Ishikawa (cell line): ENCODE data around the gene DNMT3B.

ENCODE experiments used
- CEBPB ChIP-seq: IDR thresholded peaks from 2 replicates; pipeline ENCODE4 v1.6.1; 2012
- CREB1 ChIP-seq: IDR thresholded peaks from 2 replicates; pipeline ENCODE4 v1.6.1; 2012; ENCODE audit warnings: low read depth
- EGR1 ChIP-seq: IDR thresholded peaks from 2 replicates; pipeline ENCODE4 v1.6.1; 2012
- EP300 ChIP-seq: IDR thresholded peaks from 2 replicates; pipeline ENCODE4 v1.6.1; 2012; ENCODE audit warnings: borderline replicate concordance
- FOXM1 ChIP-seq: IDR thresholded peaks from 2 replicates; pipeline ENCODE4 v1.6.1; 2012; ENCODE audit warnings: low read depth, borderline replicate concordance
- MAX ChIP-seq: IDR thresholded peaks from 2 replicates; pipeline ENCODE4 v1.6.1; 2012
- NFIC ChIP-seq: IDR thresholded peaks from 2 replicates; pipeline ENCODE4 v1.6.1; 2012
- RAD21 ChIP-seq: IDR thresholded peaks from 2 replicates; pipeline ENCODE4 v1.6.1; 2012; ENCODE audit warnings: low read depth
- TAF1 ChIP-seq: IDR thresholded peaks from 2 replicates; pipeline ENCODE4 v1.6.1; 2012; ENCODE audit warnings: low read depth, mild to moderate bottlenecking
- TCF12 ChIP-seq: IDR thresholded peaks from 2 replicates; pipeline ENCODE4 v1.6.1; 2012; ENCODE audit warnings: low read depth
- TEAD4 ChIP-seq: IDR thresholded peaks from 2 replicates; pipeline ENCODE4 v1.6.1; 2012
- YY1 ChIP-seq: IDR thresholded peaks from 2 replicates; pipeline ENCODE4 v1.6.1; 2012; ENCODE audit warnings: low read depth
- ZBTB7A ChIP-seq: IDR thresholded peaks from 2 replicates; pipeline ENCODE4 v1.6.1; 2012; ENCODE audit warnings: low read depth
- TF ChIP-seq, protein P1 (sequence below): IDR thresholded peaks from 2 replicates; pipeline ENCODE4 v1.6.1; 2012
- TF ChIP-seq, protein P2 (sequence below): IDR thresholded peaks from 2 replicates; pipeline ENCODE4 v1.6.1; 2012; ENCODE audit warnings: low read depth, mild to moderate bottlenecking

DNMT3B gene

GRCh38 chr20:32808438-32808837 is 46.3 kb downstream of the DNMT3B start:
- TF ChIP-seq CEBPB (no peak), RAD21 (no peak), FOXM1 (no peak), TEAD4 (no peak), TCF12 (no peak), EP300 (no peak), TAF1 (no peak), YY1 (no peak), EGR1 (no peak), ZBTB7A (no peak), MAX (no peak), NFIC (no peak), CREB1 (no peak)
- TF ChIP-seq, protein P1, sequence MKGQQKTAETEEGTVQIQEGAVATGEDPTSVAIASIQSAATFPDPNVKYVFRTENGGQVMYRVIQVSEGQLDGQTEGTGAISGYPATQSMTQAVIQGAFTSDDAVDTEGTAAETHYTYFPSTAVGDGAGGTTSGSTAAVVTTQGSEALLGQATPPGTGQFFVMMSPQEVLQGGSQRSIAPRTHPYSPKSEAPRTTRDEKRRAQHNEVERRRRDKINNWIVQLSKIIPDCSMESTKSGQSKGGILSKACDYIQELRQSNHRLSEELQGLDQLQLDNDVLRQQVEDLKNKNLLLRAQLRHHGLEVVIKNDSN = no peak
- TF ChIP-seq, protein P2, sequence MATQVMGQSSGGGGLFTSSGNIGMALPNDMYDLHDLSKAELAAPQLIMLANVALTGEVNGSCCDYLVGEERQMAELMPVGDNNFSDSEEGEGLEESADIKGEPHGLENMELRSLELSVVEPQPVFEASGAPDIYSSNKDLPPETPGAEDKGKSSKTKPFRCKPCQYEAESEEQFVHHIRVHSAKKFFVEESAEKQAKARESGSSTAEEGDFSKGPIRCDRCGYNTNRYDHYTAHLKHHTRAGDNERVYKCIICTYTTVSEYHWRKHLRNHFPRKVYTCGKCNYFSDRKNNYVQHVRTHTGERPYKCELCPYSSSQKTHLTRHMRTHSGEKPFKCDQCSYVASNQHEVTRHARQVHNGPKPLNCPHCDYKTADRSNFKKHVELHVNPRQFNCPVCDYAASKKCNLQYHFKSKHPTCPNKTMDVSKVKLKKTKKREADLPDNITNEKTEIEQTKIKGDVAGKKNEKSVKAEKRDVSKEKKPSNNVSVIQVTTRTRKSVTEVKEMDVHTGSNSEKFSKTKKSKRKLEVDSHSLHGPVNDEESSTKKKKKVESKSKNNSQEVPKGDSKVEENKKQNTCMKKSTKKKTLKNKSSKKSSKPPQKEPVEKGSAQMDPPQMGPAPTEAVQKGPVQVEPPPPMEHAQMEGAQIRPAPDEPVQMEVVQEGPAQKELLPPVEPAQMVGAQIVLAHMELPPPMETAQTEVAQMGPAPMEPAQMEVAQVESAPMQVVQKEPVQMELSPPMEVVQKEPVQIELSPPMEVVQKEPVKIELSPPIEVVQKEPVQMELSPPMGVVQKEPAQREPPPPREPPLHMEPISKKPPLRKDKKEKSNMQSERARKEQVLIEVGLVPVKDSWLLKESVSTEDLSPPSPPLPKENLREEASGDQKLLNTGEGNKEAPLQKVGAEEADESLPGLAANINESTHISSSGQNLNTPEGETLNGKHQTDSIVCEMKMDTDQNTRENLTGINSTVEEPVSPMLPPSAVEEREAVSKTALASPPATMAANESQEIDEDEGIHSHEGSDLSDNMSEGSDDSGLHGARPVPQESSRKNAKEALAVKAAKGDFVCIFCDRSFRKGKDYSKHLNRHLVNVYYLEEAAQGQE = no peak

GRCh38 chr20:32809907-32810306 is 47.7 kb downstream of the DNMT3B start:
- no peak for TF ChIP-seq EP300
- TF ChIP-seq, protein P2 = no peak
- no peak for TF ChIP-seq ZBTB7A
- no peak for TF ChIP-seq TEAD4
- no peak for TF ChIP-seq YY1
- TF ChIP-seq EGR1 = no peak
- TF ChIP-seq, protein P1 = no peak
- no peak for TF ChIP-seq TCF12
- TF ChIP-seq NFIC = no peak
- no peak for TF ChIP-seq MAX
- TF ChIP-seq RAD21 = no peak
- no peak for TF ChIP-seq CEBPB
- no peak for TF ChIP-seq TAF1
- TF ChIP-seq CREB1 = no peak
- no peak for TF ChIP-seq FOXM1

GRCh38 chr20:32810941-32811340 is 48.8 kb downstream of the DNMT3B start:
- TF ChIP-seq ZBTB7A (no peak), CEBPB (no peak), TCF12 (no peak), TAF1 (no peak), YY1 (no peak), FOXM1 (no peak), NFIC (no peak), TEAD4 (no peak), EP300 (no peak), MAX (no peak), EGR1 (no peak), CREB1 (no peak), RAD21 (no peak)
- TF ChIP-seq, protein P2 = no peak
- TF ChIP-seq, protein P1 = no peak

- TF ChIP-seq TEAD4 = no peak
- TF ChIP-seq, protein P2 = no peak
- TF ChIP-seq NFIC = no peak
- TF ChIP-seq EP300 = no peak
- TF ChIP-seq CREB1 = no peak
- no peak for TF ChIP-seq FOXM1
- TF ChIP-seq, protein P1 = no peak
- TF ChIP-seq ZBTB7A = no peak
- no peak for TF ChIP-seq MAX
- TF ChIP-seq EGR1 = no peak
- TF ChIP-seq TCF12 = no peak
- TF ChIP-seq RAD21 = no peak
- no peak for TF ChIP-seq TAF1
- TF ChIP-seq YY1 = no peak
- TF ChIP-seq CEBPB = no peak
These were observed 49.7 kb downstream of the DNMT3B start for GRCh38 chr20:32811886-32812285.
